Endothelial cell of umbilical vein (primary cell): ENCODE measurements around the gene ENOX2. TPM values are rescaled to one million over a fixed set of nuclear protein-coding genes. Genes with fewer than 3 reads are reported as not detected.

ENCODE experiments used
- BruUV-seq: library from RNA; stranded (reverse); fragments of 400-500 nt; replicated peaks from 2 replicates; lab custom pipeline; 2021; lab: Mats Ljungman, UMichigan
- CTCF ChIA-PET: fragments of 300-600, 350-600 bp; sonication (Branson Sonifier 250); formaldehyde crosslinking; loops from one replicate; lab custom pipeline; 2021; ENCODE audit warnings: antibody characterized with exemption, inconsistent platforms; lab: Charles Lee
- POLR2A ChIA-PET: fragments of 300-600, 350-600 bp; sonication (Branson Sonifier 250); formaldehyde crosslinking; loops from one replicate; lab custom pipeline; 2021; ENCODE audit warnings: antibody characterized with exemption, inconsistent platforms; lab: Charles Lee
- DNase-seq: peaks from one replicate; pipeline ENCODE4 v3.0.0-alpha.2; 2011; ENCODE audit warnings: low read depth, low spot score
- FAIRE-seq: peaks from 2 replicates; lab custom pipeline; 2011; peaks lifted over from hg19 to GRCh38; lab: Jason Lieb, UNC
- H2AFZ ChIP-seq: 2 replicates; pipeline ENCODE4 v1.6.0; 2012; ENCODE audit warnings: low read depth, low read length, control low read depth, inconsistent platforms
- H3K27ac ChIP-seq: 2 replicates; pipeline ENCODE4 v1.5.1; 2011; ENCODE audit warnings: low read depth, mild to moderate bottlenecking, control low read depth, low read length, moderate library complexity; ENCODE audit not compliant: insufficient read depth
- H3K27me3 ChIP-seq, 2 experiments: 2 replicates each; pipeline versions ENCODE4 v1.6.0 to v1.6.1; 2011; ENCODE audit warnings: low read length in 2 of 2, mixed read lengths in 1 of 2; ENCODE audit not compliant: control insufficient read depth in 2 of 2, insufficient read depth in 2 of 2
- H3K36me3 ChIP-seq, 2 experiments: 2 replicates in 1 of 2; 3 replicates in 1 of 2; pipeline ENCODE4 v1.5.1; 2011; ENCODE audit warnings: low read length in 2 of 2, mild to moderate bottlenecking in 1 of 2, moderate library complexity in 1 of 2; ENCODE audit not compliant: control insufficient read depth in 2 of 2, insufficient read depth in 2 of 2; ENCODE audit errors: extremely low read depth in 1 of 2
- H3K4me1 ChIP-seq: 3 replicates; pipeline ENCODE4 v1.5.1; 2011; ENCODE audit warnings: mild to moderate bottlenecking, low read length; ENCODE audit not compliant: control insufficient read depth, insufficient read depth; ENCODE audit errors: extremely low read depth
- H3K4me2 ChIP-seq: 2 replicates; pipeline ENCODE4 v1.6.1; 2011; ENCODE audit warnings: low read length, control low read depth, mixed read lengths; ENCODE audit not compliant: insufficient read depth
- H3K4me3 ChIP-seq, 3 experiments: fragments of 200-600 bp in 1 of 3; sonication (generic), shearing (Covaris generic) in 1 of 3; replicated peaks in 1 of 3; 2 replicates each; pipeline ENCODE4 v1.5.1; 2011 to 2016; ENCODE audit warnings: control low read depth in 3 of 3, low read length in 3 of 3, mild to moderate bottlenecking in 2 of 3, inconsistent platforms in 1 of 3, low read depth in 1 of 3, moderate library complexity in 1 of 3; ENCODE audit not compliant: insufficient read depth in 1 of 3
- H3K79me2 ChIP-seq: 2 replicates; pipeline ENCODE4 v1.6.0; 2012; ENCODE audit warnings: low read length, inconsistent platforms; ENCODE audit not compliant: control insufficient read depth, insufficient read depth
- H3K9ac ChIP-seq: replicated peaks from 2 replicates; pipeline ENCODE3; 2011; ENCODE audit warnings: low read length, control low read depth; ENCODE audit not compliant: insufficient read depth; ENCODE audit errors: extremely low read depth
- H3K9me1 ChIP-seq: replicated peaks from 3 replicates; pipeline ENCODE4 v1.6.0; 2011; ENCODE audit warnings: mild to moderate bottlenecking, low read length; ENCODE audit not compliant: control insufficient read depth, insufficient read depth; ENCODE audit errors: extremely low read depth
- H3K9me3 ChIP-seq: replicated peaks from 2 replicates; pipeline ENCODE4 v1.5.1; 2012; ENCODE audit warnings: low read length, inconsistent platforms; ENCODE audit not compliant: control insufficient read depth, insufficient read depth
- H4K20me1 ChIP-seq: replicated peaks from 2 replicates; pipeline ENCODE3; 2011; ENCODE audit warnings: mild to moderate bottlenecking, low read length; ENCODE audit not compliant: control insufficient read depth, insufficient read depth; ENCODE audit errors: extremely low read depth
- EZH2 ChIP-seq: IDR thresholded peaks from 2 replicates; pipeline ENCODE4 v1.6.1; 2012; ENCODE audit warnings: borderline replicate concordance, low read depth, mild to moderate bottlenecking, moderate library complexity, low read length, inconsistent platforms; ENCODE audit not compliant: severe bottlenecking
- FOS ChIP-seq: IDR thresholded peaks from 2 replicates; pipeline ENCODE4 v1.6.1; 2011; ENCODE audit warnings: mild to moderate bottlenecking, low read length, moderate library complexity, borderline replicate concordance; ENCODE audit not compliant: insufficient read depth
- GATA2 ChIP-seq: IDR thresholded peaks from 2 replicates; pipeline ENCODE4 v1.7.0; 2011; ENCODE audit warnings: low read depth, mild to moderate bottlenecking, moderate library complexity, mixed read lengths, low read length; ENCODE audit not compliant: insufficient read length, insufficient read depth
- JUN ChIP-seq: IDR thresholded peaks from 2 replicates; pipeline ENCODE4 v1.6.1; 2011; ENCODE audit warnings: borderline replicate concordance, low read depth; ENCODE audit not compliant: insufficient read length, insufficient read depth
- MYC ChIP-seq: IDR thresholded peaks from one replicate; pipeline ENCODE4 v1.6.1; 2011; ENCODE audit warnings: mild to moderate bottlenecking, low read depth, low read length
- POLR2A ChIP-seq: IDR thresholded peaks from 2 replicates; pipeline ENCODE4 v1.6.1; 2012; ENCODE audit warnings: low read depth, mild to moderate bottlenecking, control low read depth, low read length
- POLR2AphosphoS5 ChIP-seq: IDR thresholded peaks from 2 replicates; pipeline ENCODE4 v1.6.1; 2012; ENCODE audit warnings: low read depth, mild to moderate bottlenecking, control low read depth, low read length, moderate library complexity; ENCODE audit not compliant: insufficient read depth
- dilution Hi-C: fragments of 300-500 bp; cut with MboI; formaldehyde crosslinking; loops from one replicate; pipeline ENCODE4 v1.15.0; 2019; ENCODE audit warnings: low sequenced_read_pairs; ENCODE audit not compliant: extremely low pct_ligation_motif_present
- intact Hi-C: fragments of 100-400 bp; cut with micrococcal nuclease; formaldehyde crosslinking; loops from one replicate; pipeline ENCODE4 v1.10.0; 2022
- polyA plus RNA-seq, 4 experiments: library from polyadenylated mRNA; depleted of rRNA in 3 of 4; stranded (reverse) in 3 of 4; unstranded in 1 of 4; fragments of >200 nt; gene quantifications; 2 replicates each; pipeline versions ENCODE4 v1.2.1 to v1.2.3, GENCODE V29; 2011 to 2012; ENCODE audit warnings: missing spikeins in 1 of 4
- total RNA-seq: library from RNA; stranded (reverse); gene quantifications from 2 replicates; pipeline ENCODE4 v1.2.3, GENCODE V29; 2021
- TF ChIP-seq, protein P1 (sequence below), 2 donors: IDR thresholded peaks; 1 replicate in 1 of 2; 2 replicates in 1 of 2; pipeline ENCODE4 v1.5.1; 2011; ENCODE audit warnings: low read length in 2 of 2, mild to moderate bottlenecking in 2 of 2, moderate library complexity in 2 of 2, control low read depth in 1 of 2, inconsistent platforms in 1 of 2, low read depth in 1 of 2; ENCODE audit not compliant: insufficient read depth in 1 of 2; ENCODE audit errors: extremely low read depth in 1 of 2
- TF ChIP-seq, protein P2 (sequence below): IDR thresholded peaks from 2 replicates; pipeline ENCODE4 v1.6.1; 2011; ENCODE audit not compliant: insufficient read depth, insufficient read length

ENOX2 gene
- total and polyA plus RNA-seq, 2 donors (not counting 3 experiments of a cell fraction or from before 2014, with no cell fraction given), result 5.5 to 13.1 TPM

DNA sequence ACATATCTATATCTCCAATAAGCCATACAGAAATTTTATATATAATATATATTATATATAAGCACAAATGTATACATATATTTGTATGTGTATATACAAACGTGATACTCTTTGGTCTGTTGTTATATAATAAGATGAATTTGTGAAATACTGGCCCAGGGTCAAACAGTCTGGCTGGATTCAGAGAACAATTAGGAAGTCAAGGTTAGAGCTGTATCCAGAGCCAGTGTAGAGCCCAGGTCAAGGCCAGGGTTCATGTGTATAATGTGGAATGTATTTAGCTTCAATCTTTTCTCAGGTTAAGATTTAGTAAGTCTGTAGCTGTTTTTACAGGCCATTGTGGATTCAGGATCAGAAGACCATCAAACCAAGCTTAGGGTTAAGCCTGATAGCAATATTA is 3.8 kb upstream of the ENOX2 start:
- intact Hi-C loops, result no loop called here
- H3K27ac ChIP-seq, result no peak overlapping the region

More for the DNA sequence above, 3.8 kb upstream of the ENOX2 start:
- Histone ChIP-seq H3K9ac (no peak overlapping the region), H3K79me2 (peaks cover 4% of the 10 kb centered on the region), H3K27me3 (peaks cover 0 to 4% of the 10 kb centered on the region in 2 experiments), H3K9me1 (no peaks in the 10 kb centered on the region), H3K4me3 (no peak overlapping the region), H3K36me3 (no peaks in the 10 kb centered on the region), H3K4me2 (no peak overlapping the region), H3K4me1 (peaks cover 2% of the 10 kb centered on the region), H2AFZ (no peak overlapping the region), H3K9me3 (no peaks in the 10 kb centered on the region), H4K20me1 (no peaks in the 10 kb centered on the region)
- no TSS peak for BruUV-seq
- POLR2A ChIA-PET, result no interaction called here
- dilution Hi-C loops, result no loop called here
- no peak for TF ChIP-seq EZH2
- no peak for TF ChIP-seq JUN
- TF ChIP-seq MYC, result no peak
- TF ChIP-seq FOS, result no peak
- no peak for TF ChIP-seq GATA2
- TF ChIP-seq, protein P1, sequence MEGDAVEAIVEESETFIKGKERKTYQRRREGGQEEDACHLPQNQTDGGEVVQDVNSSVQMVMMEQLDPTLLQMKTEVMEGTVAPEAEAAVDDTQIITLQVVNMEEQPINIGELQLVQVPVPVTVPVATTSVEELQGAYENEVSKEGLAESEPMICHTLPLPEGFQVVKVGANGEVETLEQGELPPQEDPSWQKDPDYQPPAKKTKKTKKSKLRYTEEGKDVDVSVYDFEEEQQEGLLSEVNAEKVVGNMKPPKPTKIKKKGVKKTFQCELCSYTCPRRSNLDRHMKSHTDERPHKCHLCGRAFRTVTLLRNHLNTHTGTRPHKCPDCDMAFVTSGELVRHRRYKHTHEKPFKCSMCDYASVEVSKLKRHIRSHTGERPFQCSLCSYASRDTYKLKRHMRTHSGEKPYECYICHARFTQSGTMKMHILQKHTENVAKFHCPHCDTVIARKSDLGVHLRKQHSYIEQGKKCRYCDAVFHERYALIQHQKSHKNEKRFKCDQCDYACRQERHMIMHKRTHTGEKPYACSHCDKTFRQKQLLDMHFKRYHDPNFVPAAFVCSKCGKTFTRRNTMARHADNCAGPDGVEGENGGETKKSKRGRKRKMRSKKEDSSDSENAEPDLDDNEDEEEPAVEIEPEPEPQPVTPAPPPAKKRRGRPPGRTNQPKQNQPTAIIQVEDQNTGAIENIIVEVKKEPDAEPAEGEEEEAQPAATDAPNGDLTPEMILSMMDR (IDR thresholded peaks at IDR 0.05; ENCODE audit: extremely low read depth in 1 of 2, insufficient read depth in 1 of 2, low read depth in 1 of 2, low read length in 2 of 2), result no peak
- TF ChIP-seq, protein P2, sequence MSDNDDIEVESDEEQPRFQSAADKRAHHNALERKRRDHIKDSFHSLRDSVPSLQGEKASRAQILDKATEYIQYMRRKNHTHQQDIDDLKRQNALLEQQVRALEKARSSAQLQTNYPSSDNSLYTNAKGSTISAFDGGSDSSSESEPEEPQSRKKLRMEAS, result no peak
- no peak for TF ChIP-seq POLR2A
- TF ChIP-seq POLR2AphosphoS5, result no peak
- no peak for FAIRE-seq
- no peak for DNase-seq
- CTCF ChIA-PET, result interaction anchor here (0.8 to 2.5 kb wide), 3 partner anchors 10 to 367 kb away, joined by 4 to 11 read pairs (median 5); no protein-coding TSS in a partner anchor
